Mesodermal cell (in vitro differentiated cells): ENCODE data around the gene KPNA3.

Experiments
- H3K27ac ChIP-seq: 2 replicates; pipeline ENCODE4 v1.7.0; 2013; ENCODE audit warnings: mild to moderate bottlenecking, low read depth, low read length, moderate library complexity; ENCODE audit not compliant: severe bottlenecking
- H3K36me3 ChIP-seq: 2 replicates; pipeline ENCODE4 v1.7.1; 2013; ENCODE audit warnings: mild to moderate bottlenecking, low read length, moderate library complexity; ENCODE audit not compliant: control insufficient read depth, insufficient read depth
- H3K4me1 ChIP-seq: one replicate; pipeline ENCODE4 v1.7.1; 2013; ENCODE audit warnings: mild to moderate bottlenecking, low read length; ENCODE audit not compliant: insufficient read depth, control insufficient read depth, poor library complexity, severe bottlenecking
- H3K4me3 ChIP-seq: 2 replicates; pipeline ENCODE4 v1.7.0; 2013; ENCODE audit warnings: low read length, control low read depth, mild to moderate bottlenecking; ENCODE audit not compliant: insufficient read depth, poor library complexity, severe bottlenecking; ENCODE audit errors: extremely low read depth
- H3K9me3 ChIP-seq: 2 replicates; pipeline ENCODE4 v1.7.1; 2013; ENCODE audit warnings: mild to moderate bottlenecking, low read length, moderate library complexity; ENCODE audit not compliant: control insufficient read depth
- WGBS, 2 experiments: methylation state at CpG; one replicate each; pipeline ENCODE4 v1.1.5; 2013; ENCODE audit warnings: missing lambda C conversion rate in 2 of 2; ENCODE audit not compliant: insufficient coverage in 2 of 2; 5-methylcytosine and 5-hydroxymethylcytosine counted together

KPNA3 gene

DNA sequence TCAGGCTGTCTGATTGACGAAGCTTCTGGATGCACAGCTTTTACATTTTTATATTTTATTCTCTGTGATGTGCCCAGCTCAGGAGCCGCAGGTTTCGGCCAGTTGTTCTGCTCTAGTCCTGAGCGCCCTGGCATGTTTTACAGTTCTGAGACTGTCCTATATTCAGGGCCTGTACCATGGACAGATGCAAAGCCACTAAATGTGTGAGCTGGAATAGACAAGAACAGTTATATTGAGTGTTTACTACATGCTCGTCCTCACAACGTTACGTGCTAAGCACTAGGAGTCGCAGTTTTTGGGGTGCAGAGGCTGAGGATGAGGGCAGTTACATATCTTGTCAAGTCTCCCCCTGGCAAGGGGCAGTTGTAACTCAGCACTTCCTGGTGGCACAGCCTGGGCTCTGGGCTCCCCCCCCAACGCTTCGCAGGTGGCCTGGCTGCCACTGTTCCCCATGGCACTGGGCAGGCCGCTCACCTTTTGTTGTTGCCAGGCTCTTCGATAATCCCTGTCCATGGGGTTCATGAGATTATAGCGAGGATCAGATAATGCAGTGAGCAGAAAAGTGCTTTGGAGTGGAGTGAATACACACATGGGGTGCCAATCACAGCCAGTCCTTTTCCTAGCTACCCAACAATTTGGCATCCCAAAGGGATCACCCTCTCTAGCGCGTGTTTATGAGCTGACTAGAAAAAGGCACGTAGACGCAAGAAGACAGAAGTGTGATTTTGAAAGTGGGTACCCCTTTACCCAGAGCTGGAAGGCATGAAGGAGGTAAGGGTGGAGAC lies 140.7 kb downstream of the KPNA3 start:
- Histone ChIP-seq H3K36me3 (peaks cover 5% of the 10 kb centered on the region), H3K4me1 (no peaks in the 10 kb centered on the region), H3K9me3 (no peaks in the 10 kb centered on the region), H3K27ac (no peak overlapping the region), H3K4me3 (no peak overlapping the region)
- WGBS, 2 experiments: 91 to 95% methylated on average over 8 to 12 of the region's 17 CpGs

DNA sequence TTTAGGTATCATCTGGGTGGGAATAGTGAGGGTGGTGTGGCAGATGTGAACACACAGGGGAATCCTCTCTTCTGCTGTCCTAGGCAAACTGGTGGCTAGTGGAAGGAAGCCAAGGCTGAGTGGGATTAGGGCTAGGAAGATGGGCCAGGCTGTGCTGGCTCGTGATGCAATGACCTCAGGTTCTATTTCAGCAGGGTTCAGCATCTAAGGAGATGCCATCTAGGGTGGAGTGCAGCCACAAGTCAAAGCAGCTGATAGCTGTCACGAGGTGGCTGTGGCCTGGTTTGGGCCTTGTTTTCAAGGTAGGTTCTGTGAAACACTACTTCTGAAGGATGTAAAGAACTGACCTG lies 142.5 kb downstream of the KPNA3 start:
- Histone ChIP-seq H3K4me3 (no peak overlapping the region), H3K27ac (no peak overlapping the region), H3K36me3 (no peaks in the 10 kb centered on the region), H3K4me1 (no peaks in the 10 kb centered on the region), H3K9me3 (no peaks in the 10 kb centered on the region)
- whole genome bisulfite sequencing, 2 experiments: 91 to 95% methylated on average over 2 of the region's 2 CpGs
